SK-N-DZ (cell line): ENCODE data around the gene P3H2.

Experiments used
- DNase-seq: peaks from one replicate; pipeline ENCODE4 v3.0.0-alpha.2; 2015; ENCODE audit warnings: low spot score

The P3H2 gene

DNA sequence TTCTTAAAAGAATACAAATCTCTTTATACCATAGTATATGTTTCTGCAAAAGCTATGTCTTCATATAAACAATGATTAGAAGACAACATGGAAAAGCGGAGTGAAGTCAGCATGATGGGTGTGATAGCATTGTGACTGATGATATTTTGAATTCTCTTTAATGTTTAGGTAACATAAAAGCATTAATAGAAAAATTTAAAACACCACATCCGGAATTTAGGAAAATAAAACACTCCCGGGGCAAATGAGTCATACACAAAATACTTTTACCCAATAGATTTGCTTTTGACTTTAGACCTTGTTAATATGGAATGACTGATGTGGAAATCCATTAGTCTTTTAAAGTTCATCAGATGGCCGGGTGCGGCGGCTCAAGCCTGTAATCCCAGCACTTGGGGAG, 134.7 kb downstream of the P3H2 start:
- DNase-seq, result no peak

DNA sequence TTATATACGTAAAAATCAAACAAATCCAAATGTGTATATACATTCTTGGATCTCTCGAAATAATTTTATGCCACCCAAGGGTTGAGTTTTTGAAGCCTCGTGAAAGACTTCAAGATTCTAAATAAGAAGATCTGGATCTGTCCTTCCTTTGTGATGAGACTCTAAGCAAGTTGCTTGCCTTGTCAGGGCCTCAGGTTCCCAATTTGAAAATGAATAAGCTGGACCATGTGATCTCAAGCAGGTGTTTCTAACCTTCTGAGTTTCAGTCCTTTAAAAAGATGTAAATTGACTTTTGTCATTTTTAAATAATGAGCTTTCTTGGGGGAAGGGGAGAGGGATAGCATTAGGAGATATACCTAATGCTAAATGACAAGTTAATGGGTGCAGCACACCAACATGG, 137.1 kb downstream of the P3H2 start:
- DNase-seq, result no peak

DNA sequence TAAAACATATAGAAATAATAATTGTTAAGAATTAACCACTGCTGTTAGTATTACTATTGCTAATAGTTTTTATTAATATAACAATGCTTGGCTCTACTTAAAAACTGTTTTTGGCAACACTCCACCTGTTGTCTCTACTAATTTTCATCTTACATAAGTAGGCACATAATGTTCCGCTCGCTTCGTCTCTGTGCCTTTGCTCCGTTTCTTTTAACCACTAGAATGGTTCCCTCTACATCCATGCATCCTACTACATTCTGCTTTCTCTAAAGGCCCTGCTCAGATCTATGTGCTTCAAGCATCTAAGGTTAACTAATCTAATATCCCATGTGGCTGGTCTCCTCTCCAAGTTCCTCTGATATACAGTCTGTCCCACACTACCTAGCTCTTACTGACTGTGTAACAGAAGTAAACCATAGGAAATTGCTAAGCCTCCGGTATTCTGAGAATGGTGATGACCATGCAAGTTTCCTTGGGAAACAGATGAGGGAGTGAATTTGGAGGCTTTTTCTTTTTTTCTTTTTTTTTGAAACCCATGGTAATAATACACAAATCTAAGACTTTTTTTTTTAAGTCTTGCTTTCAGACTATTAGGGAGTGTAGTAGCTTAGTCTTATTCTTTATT, 138.3 kb downstream of the P3H2 start:
- DNase-seq, result no peak

DNA sequence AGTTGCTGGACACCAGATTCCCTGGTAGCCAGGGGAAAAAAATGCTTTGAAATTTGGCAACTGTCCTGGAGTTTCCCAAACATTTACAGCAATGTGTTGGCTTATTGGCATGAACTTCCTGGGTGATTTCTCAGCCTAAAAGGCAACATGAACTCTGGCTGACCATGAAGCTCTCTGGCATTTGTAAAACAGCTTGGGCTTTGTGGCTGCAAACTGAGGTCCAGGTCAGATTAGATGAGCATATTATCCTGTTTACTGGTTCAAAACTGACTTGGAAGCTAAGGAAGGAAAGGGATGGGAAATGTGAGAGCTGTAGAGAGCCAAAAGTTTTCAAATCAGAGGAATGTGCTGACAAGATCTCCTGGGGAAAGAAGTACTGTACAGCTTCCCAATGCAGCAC, 139.0 kb downstream of the P3H2 start:
- DNase-seq, result no peak

DNA sequence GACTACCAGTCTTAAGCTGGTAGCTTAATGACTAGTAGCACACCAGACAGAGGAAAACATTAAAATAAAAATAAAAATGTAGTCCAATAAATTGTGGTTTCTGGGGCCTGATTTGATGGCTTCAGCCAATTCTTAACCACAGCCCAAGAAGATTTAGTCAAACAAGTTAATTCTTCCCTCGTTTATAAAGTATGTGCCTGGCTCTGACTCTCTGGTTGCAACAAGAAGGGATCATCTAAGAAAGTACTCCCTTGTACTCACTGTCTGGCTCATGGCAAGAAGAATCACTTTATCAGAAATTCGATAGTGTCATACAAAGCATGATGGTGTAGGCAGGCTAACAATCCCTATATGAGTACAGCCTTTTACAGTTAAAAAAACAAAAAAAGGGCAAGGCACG, 141.9 kb downstream of the P3H2 start:
- no peak for DNase-seq

DNA sequence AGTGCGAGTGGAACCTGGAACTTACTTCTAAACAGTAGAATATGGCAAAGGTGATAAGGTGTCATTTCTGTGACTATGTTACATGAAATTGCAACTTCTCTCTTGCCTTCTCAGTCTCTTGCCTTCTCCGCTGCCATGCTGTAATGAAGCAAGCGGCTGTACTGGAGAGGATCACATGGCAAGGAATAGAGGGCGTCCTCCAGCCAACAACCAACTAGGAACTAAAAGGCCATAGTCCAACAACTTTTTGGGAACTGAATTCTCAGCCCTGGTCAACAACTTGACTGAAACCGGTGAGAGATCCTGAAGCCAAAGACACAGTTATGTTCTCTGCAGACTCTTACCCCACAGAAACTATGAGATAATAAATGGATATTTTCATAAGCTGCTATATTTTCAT, 143.5 kb downstream of the P3H2 start:
- no peak for DNase-seq

DNA sequence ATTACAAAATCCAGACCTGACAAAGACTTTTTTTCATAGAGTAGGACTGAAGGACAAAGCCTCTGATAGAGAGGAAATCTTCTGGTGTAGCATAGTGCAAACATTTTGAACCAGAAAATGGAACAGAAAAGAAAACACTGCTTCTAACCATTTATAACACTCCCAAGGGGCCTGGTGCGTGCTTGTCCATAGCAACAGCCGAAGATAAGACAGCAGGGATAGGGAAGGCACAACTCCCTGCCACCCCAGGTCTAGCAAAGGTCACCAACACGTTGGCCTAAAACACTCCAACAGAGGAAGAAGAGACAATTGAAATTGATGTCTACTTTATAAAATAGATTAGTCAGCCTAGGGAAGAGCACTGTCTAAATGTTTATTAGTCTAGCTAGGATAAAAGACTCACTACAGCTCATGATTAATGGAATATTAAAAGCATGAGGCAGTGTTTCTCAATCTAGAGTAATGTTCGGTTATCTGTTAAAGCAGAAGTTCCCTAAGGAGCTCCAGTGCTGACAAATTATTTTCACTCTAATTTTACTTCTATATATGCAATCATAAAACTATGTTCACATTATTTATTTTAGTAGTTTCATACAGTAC, 145.2 kb downstream of the P3H2 start:
- DNase-seq, result no peak

DNA sequence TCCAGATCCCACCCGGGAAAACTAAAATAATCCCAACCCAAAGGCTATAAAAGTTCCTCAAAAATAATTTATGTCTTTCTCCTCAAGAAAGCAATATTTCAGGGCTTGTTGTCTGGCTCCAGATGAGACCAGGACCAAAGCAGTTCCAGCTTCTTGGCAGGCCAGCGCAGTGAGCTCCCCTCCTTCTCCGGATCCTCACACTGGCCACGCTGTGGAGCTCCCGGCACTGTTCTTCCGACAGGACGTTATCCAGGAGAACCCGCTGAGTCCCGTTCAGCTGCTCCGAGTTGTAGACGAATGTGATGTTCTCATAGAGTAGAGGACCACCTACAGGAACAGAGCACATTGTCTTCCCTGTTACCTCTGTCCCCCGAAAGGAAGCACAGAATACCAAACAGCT, 146.3 kb downstream of the P3H2 start:
- no peak for DNase-seq

DNA sequence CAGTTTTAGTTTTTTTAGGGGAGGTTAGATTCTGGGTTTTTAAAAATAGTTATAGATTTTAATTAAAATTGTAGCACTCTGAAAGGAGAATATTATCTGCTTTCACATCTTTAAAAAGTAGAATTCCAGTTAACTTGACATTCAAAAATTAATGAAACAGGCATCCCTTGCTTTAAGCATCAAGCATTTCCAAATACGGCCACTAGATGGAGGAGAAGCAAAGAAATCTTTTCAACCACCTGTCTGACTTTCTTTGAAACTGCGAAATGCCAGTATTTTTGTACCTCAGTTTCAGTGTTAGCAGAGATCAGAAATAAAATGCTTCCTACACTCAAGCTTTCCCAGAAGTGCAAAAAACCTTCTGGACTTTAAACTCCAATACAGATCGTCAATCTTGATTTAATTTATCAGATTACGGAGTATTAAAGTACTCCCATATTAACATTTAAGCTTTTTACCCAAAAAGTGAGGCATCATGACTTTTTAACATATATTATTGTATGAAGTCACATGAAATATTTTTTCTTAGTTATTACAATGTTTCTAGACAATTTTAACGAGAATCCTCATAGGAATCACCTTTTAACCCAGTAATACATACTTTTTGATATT, 153.3 kb downstream of the P3H2 start:
- DNase-seq, result peak; percentile 62

DNA sequence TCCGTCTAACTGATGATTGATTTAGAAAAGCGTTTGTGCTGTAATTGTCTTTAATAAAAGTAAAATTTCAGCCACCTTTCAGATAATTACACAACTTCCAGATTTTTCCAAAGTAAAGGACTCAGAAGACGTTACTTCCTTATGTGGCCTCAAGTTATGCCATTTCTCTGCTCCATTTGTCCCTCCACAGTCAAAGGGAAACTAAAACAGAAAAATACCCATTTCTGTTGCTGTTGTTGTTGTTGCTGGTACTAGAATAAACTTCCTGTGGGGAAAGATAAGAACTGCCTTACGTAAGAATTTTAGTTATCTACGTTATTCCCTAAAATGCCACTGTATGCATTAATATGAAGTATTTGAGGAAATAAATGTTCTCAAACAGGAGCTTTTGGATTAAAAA, 153.9 kb downstream of the P3H2 start:
- no peak for DNase-seq

DNA sequence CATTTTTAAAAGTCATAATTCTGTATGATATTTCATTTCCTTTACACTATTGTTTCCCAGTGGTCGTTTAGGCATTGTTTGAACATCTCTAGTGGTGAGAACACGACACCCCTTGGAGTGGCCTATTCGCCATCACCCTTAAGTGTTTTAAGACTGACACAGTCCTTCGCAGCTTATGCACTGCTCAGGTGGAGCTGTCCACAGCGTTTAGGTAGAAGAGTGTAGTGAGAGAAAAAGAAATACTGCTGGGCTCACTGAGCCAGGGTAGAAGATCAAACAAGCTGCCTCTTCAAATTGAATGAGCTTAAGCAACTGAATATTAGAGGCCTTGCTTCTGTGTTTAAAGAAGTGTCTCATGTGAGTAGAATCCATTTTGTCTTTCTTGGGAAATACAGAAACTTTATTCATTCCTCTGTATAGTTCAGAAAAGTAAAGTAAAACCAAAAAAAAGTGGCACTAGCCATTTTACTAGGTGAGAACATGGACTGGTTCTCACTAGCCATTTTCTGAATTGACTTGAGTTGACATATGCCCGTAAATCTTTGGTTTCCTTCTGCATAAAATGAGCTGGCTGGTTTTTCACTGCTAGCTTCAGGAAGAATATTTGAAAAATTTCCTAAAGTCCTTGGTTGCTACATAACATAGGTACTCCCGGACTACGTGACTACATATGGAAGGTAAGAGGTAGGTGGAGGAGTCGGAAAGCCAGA, 155.9 kb downstream of the P3H2 start:
- DNase-seq, result no peak

DNA sequence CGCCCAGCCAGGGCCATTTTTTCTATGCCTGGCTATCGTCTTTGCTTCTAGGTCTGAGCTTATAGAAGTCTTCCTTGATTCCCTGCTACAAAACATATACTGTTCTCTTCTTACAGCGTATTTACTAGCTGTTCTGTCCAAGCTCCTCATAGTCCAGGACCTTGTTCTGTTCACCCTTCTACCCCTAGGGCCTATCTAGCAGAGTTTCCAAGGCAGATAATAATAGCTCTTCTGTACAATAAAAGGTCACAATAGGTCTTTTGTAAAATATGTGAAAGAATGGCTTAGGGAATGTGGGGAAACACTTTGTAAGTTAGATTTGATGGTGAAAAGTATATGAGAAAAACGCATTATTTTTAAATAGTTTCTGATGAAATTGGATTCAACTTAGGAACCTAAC, 158.2 kb downstream of the P3H2 start:
- DNase-seq, result no peak

DNA sequence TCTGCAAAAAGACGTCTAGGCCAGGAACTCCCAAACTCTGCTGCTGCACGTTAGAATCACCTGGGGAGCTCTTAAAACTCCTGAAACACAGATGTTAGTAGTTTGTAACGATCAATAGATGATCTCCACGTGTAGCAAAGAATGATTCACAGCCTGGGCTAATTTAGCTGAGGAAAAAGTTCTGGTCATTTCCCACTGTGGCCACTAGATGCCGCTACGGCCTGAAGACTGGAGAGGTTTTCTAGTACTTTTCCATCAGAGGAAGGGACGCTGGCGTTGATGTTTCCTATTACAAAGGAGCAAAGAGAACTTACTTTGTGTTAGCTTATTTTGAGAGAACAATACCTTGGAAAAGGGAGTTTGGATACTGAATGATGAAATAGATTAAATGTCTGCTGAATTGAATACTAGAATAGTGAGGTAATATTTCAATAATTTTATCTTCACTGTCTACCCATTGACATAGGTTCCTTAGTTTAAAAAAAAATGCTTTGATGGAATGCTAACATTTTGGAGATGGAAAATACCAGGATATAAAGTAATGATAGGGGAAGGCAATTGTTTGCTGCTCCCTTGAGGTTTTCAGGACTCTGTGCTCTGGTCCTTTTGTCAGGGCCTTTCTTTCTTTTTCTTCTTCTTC, 159.1 kb downstream of the P3H2 start:
- DNase-seq, result peak; percentile 81

DNA sequence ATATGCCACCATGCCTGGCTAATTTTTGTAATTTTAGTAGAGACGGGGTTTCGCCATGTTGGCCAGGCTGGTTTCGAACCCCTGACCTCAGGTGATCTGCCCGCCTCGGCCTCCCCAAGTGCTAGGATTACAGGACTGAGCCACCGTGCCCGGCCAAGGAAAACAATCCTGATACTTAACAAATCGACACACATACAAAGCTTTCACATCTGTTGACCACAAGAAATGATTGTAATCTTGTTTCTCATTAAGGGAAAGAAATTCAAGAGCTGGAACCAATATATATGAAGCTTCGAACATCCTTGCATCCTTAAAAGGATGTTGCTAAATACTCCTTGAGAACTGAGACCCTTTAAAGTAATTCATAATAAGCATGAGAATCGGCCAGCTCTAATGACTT, 159.6 kb downstream of the P3H2 start:
- DNase-seq, result peak; percentile 24

DNA sequence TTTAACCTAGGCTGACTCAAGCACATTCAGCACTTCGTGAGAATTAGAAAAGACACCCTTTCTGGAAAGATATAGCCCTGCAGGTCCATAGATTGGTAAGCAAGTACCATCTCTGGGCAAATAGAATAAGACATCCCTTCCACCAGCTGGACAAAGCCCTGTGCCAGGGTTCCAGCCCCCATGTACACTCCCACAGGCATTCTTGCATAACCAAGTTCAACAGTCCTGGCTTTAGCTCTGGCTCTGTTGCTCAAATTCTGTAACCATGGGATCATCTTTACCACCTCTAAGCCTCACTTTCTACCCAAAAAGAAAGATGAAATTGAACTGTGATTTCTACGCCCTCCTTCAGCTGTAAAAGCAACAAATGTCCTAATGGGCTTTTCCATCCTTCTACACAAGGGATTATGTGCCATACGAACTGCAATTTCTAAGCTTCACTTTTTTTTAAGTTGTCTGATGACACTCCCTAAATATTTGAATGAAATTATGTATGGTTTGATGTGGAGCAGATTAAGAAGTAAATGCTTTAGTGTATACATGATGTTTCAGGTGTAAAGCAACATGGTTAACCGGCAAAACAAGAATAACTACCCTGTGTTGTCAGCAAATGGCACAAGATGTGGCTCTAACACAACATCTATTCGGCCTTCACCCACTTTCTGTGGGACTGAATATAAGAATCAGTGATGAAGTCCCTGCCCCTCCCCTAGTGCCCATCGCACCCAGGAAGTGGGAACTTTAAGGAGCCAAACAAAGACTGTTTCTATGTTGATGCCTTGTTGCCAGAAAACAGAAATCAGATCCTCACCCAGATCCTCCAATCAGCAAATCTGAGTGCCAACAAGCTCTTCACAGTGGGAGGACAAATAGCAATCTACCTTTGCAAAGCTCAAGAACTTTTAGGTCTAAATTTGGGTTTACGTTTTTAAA, 165.7 kb downstream of the P3H2 start:
- no peak for DNase-seq

DNA sequence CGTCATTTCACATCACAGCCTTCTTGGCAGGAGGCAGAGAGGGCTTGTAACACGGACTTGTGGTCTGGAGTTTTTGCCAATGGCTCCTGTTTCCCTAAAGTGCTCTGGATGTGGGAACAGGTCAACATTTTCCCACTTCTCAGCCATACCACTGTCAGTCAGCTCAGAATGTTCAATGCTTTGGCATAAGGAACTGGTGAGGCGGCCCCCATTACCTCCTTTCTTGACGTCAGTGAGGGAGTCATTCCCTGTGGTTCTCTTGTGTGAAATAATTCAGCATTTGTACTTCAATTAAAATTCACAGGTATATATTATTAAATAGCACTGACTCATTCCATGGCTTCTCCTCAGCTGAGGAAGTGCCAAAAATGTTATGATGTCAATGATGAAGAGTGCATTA, 167.1 kb downstream of the P3H2 start:
- no peak for DNase-seq

DNA sequence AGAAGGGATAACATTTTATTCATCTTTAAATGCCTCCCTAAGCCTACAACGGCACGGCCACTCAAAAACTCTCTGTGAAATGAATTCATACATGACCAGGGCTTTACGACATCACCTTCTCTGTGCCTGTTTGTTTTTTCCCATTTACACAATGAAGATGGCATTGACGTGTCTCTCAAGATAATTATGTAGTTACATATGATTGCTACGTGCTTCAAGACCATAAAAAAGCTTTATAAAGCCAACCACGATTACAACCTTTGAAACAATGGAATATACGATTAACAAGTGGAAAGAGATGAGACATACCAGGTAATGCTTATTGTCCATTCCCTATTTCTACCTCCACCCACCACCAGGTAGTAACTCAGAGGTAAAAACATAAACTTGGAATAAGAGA, 168.4 kb downstream of the P3H2 start:
- no peak for DNase-seq

DNA sequence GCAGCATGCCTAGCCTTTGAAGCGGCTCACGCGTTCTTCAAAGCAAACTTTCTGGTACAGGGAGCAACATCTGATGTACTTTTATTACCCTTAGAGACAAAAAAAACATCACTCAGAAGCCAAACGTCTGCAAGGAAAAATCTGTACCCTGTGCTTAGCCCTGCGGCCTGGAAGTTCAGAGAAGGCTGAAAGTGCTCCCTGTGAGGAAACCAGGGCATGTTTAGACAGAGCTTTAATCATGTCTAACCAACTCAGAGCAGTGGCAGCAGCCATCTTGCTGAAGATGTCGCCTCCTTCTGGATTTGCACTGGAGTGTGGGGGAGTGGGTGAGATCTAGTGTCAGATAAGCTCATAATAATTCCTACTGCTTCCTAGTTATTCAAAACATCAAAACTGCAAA, 170.4 kb downstream of the P3H2 start:
- no peak for DNase-seq

DNA sequence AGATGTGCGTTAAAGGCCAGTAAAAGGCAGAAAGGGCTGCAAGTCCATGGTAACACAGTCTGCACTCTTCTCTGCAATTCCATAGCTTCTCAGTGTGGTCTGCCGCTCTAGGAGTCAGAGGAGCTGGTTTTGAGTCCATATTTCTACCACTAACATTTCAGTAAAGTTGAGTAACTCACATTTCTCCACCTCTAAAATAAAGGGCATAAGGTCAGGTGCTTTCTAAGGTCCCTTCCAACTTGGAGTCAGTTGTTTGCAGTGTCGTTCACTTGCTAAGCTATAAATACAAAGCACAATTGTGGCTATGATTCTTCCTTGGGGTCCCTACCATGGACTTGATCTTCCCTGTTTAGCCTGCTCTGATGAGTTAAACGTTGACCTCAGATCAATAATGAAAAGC, 171.1 kb downstream of the P3H2 start:
- no peak for DNase-seq

DNA sequence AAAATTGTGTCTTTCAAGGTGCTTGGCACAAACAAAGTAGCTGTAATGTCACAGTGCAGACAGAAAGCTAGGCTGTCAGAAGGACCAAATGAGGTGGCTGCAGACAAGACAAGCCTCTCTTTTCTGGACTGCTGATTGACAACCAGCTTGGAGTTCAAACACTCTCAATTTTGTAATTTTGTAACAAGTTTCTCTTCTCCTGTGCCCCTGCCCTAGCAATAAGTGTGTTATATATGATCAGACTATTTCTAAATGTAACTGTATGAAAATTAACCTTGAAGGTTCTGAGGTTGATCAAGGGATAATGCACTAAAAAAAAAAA, 172.0 kb downstream of the P3H2 start:
- no peak for DNase-seq

DNA sequence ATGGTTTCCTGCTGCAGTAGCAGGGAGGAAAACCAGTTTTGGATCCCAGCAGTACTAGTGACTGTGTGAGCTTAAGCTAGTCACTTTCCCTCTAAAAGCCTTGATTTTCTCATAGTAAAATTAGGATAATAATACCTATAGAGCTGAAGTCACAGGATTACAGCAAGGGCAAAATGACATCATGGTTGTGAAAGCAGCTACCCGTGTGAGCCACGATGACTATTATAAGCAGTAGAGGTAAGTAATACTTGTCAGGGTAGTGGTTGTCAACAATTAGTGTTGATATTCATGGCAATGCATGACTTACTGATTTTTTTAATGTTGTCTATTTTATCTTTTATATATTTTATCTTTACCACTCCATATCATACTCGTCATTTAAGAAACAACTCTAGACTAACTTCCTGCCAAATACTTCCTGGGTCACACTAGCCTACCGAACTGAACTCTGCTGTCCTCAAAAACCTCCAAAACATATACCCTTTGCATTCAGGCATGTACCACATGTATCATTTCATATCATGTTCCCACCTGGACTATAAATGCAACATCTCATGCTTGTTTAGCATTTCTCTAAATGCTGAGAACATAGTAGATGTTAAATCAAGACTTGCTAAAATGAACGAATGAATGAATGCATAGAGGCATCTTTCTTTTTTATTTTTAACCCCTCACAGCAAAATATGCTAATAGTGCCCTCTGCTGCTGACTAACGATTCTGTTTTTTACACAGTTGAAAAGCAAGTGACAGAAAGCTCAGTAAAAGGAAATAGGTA, 172.6 kb downstream of the P3H2 start:
- DNase-seq, result peak; percentile 42
